ENCODE measurements around the gene CARHSP1. TPM values are rescaled to one million over a fixed set of nuclear protein-coding genes. Genes with fewer than 3 reads are reported as not detected.

The CARHSP1 gene
- total RNA-seq, 3 donors from 2014 or later (not counting 1 experiment from before 2014, with no cell fraction given), result 59.0 to 70.0 (median 60.1) TPM

DNA sequence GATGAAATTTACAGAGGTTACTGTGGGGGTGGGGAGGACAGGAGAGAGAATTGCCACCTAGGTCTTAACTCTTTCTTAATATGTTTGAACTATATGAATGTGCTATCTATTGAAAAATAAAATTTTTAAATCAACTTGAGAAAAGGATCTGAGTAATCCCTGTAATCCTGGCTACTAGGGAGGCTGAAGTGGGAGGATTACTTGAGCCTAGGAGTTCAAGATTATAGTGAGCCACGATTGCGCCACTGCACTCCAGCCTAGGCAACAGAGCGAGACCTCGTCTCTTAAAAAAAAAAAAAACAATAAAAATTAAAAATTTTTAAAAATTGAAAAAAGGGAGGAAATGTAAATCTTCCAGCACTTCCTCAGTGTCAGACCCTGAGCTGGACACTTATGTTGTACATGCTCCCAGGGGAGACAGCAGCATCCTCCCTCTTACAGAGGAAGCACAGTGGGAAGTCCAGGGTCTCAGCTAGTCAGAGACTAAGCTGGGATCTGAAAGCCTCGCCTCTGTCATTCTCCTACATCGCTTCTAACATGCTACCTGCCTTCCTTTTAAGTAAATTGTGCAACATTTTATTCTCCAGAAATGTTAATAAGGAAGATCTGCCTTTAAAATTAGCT, 49.3 kb downstream of the CARHSP1 start:
- 100% methylated on average over 1 of the region's 6 CpGs for WGBS (ENCODE audit: insufficient coverage)
- TF ChIP-seq, protein P1, sequence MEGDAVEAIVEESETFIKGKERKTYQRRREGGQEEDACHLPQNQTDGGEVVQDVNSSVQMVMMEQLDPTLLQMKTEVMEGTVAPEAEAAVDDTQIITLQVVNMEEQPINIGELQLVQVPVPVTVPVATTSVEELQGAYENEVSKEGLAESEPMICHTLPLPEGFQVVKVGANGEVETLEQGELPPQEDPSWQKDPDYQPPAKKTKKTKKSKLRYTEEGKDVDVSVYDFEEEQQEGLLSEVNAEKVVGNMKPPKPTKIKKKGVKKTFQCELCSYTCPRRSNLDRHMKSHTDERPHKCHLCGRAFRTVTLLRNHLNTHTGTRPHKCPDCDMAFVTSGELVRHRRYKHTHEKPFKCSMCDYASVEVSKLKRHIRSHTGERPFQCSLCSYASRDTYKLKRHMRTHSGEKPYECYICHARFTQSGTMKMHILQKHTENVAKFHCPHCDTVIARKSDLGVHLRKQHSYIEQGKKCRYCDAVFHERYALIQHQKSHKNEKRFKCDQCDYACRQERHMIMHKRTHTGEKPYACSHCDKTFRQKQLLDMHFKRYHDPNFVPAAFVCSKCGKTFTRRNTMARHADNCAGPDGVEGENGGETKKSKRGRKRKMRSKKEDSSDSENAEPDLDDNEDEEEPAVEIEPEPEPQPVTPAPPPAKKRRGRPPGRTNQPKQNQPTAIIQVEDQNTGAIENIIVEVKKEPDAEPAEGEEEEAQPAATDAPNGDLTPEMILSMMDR (IDR thresholded peaks at IDR 0.05), result no peak
- no peaks in the 10 kb centered on the region for H3K9me3 ChIP-seq (ENCODE audit: control insufficient read depth, insufficient read depth, low read length)
- H3K27me3 ChIP-seq (ENCODE audit: control insufficient read depth, insufficient read depth, low read length), result no peaks in the 10 kb centered on the region
- H3K27me3 Mint-ChIP-seq (ENCODE audit: low read depth in 2 of 2), result no peaks in the 10 kb centered on the region
- no peak overlapping the region for H3K27ac Mint-ChIP-seq
- H3K4me3 Mint-ChIP-seq, result no peak overlapping the region
- no peak for ATAC-seq
- H3K27ac ChIP-seq (ENCODE audit: low read length), result no peak overlapping the region
- H3K4me1 ChIP-seq (ENCODE audit: control insufficient read depth, insufficient read depth, low read length), result no peaks in the 10 kb centered on the region
- intact Hi-C loops (cut with micrococcal nuclease), result no loop called here
- H3K36me3 Mint-ChIP-seq, result peaks cover 7% of the 10 kb centered on the region
- H3K36me3 ChIP-seq (ENCODE audit: control insufficient read depth, insufficient read depth, low read length), result peaks cover 18% of the 10 kb centered on the region
- no peaks in the 10 kb centered on the region for H3K9me3 Mint-ChIP-seq
- H3K4me1 Mint-ChIP-seq, result peaks cover 14 to 22% of the 10 kb centered on the region in 2 donors
- H3K4me3 ChIP-seq (ENCODE audit: low read length), result no peak overlapping the region
- DNase-seq, result no peak

DNA sequence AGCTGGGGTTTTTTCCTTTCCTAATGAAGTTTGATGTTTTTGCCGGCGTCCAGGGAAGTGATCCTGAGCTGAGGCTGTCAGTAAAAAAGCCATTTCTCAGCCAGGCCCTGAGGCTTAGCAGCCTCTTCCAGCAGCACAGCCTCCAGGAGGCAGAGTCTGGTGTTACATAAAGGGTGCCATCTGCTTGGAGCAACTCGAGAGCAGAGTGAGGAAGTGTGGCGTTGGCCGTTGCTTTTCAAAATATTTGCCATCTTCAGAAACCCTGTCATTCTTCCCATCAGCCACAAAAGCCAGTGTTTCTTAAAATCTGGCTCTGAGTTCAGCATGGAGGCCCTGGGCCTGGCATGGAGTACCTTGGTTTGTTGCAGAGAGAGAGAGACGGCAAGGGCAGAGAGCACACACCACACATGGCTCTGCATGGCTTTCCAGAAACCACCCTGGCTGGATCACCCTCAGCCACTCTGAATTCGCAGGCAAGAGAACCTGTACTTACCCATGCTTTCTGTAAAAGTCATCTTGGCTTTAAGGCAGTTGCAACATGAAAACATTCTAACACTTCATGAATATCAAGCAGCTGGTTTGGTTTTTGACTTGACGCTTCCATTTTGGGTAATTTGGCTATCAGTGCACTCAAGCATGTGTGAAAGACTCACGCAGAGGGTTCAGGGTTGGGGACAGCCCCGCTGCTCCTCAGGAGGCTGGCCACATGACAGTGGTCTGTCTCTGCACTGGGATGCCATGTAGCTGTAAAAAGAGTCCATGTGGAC, 50.1 kb downstream of the CARHSP1 start:
- intact Hi-C loops (cut with micrococcal nuclease), result no loop called here

DNA sequence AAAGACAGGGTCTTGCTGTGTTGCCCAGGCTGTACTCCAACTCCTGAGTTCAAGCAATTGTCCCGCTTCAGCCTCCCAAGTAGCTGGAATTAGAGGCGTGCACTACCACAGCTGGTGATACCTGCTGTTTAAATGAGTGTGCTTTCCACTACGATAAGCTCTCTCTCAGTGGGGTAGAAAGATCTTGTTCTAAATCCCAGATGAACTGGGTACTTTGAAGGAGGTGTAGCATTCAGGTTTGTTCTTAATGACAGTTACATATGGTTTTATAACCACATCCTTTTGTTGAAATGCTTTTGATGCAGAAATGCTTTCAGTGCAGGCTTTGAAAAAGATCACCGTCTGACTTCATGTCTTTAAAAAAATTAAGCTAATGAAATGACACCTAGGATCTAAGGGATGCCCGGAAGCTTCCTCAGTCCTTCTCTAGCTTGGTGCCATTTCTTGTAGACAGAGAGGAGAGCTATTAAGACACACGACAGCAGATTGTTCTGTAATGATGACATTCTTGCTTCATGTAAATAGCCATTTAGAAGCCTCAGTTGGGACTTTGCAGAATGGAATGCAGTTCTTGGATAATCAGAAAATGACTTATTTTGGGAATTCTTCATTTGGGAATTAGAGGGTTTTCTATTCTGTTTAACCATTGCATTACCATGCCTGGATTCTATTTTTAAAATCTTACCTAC, 51.7 kb downstream of the CARHSP1 start:
- ATAC-seq (no peak), DNase-seq (peak in 1 of 2 donors; percentile 43)
- WGBS (ENCODE audit: insufficient coverage), result 52% methylated on average over 6 of the region's 6 CpGs
- no peaks in the 10 kb centered on the region for H3K9me3 Mint-ChIP-seq
- Histone ChIP-seq H3K27ac (ENCODE audit: low read length) (no peak overlapping the region), H3K4me1 (ENCODE audit: control insufficient read depth, insufficient read depth, low read length) (no peaks in the 10 kb centered on the region), H3K9me3 (ENCODE audit: control insufficient read depth, insufficient read depth, low read length) (no peaks in the 10 kb centered on the region), H3K36me3 (ENCODE audit: control insufficient read depth, insufficient read depth, low read length) (peaks cover 42% of the 10 kb centered on the region), H3K4me3 (ENCODE audit: low read length) (no peak overlapping the region), H3K27me3 (ENCODE audit: control insufficient read depth, insufficient read depth, low read length) (no peaks in the 10 kb centered on the region)
- H3K27ac Mint-ChIP-seq, result peak overlapping the region; percentile 53 to 64
- intact Hi-C loops (cut with micrococcal nuclease), result no loop called here
- TF ChIP-seq, protein P1 (IDR thresholded peaks at IDR 0.05), result no peak
- H3K4me1 Mint-ChIP-seq, result peaks cover 7 to 13% of the 10 kb centered on the region in 2 donors
- H3K27me3 Mint-ChIP-seq (ENCODE audit: low read depth in 2 of 2), result no peaks in the 10 kb centered on the region
- peaks cover 9% of the 10 kb centered on the region for H3K36me3 Mint-ChIP-seq
- peak overlapping the region; percentile 6 for H3K4me3 Mint-ChIP-seq

More for the DNA sequence above, 50.1 kb downstream of the CARHSP1 start:
- H3K27me3 Mint-ChIP-seq (ENCODE audit: low read depth in 2 of 2), result no peaks in the 10 kb centered on the region
- H3K4me3 ChIP-seq (ENCODE audit: low read length), result no peak overlapping the region
- H3K4me1 Mint-ChIP-seq, result peaks cover 14 to 22% of the 10 kb centered on the region in 2 donors
- no peaks in the 10 kb centered on the region for H3K9me3 Mint-ChIP-seq
- DNase-seq (no peak), ATAC-seq (no peak)
- TF ChIP-seq, protein P1 (IDR thresholded peaks at IDR 0.05), result no peak
- no peaks in the 10 kb centered on the region for H3K27me3 ChIP-seq (ENCODE audit: control insufficient read depth, insufficient read depth, low read length)
- peaks cover 9% of the 10 kb centered on the region for H3K36me3 Mint-ChIP-seq
- no peak overlapping the region for H3K27ac Mint-ChIP-seq
- peaks cover 26% of the 10 kb centered on the region for H3K36me3 ChIP-seq (ENCODE audit: control insufficient read depth, insufficient read depth, low read length)
- WGBS (ENCODE audit: insufficient coverage), result 77% methylated on average over 10 of the region's 10 CpGs
- no peaks in the 10 kb centered on the region for H3K4me1 ChIP-seq (ENCODE audit: control insufficient read depth, insufficient read depth, low read length)
- no peaks in the 10 kb centered on the region for H3K9me3 ChIP-seq (ENCODE audit: control insufficient read depth, insufficient read depth, low read length)
- H3K27ac ChIP-seq (ENCODE audit: low read length), result no peak overlapping the region
- H3K4me3 Mint-ChIP-seq, result no peak overlapping the region

All from natural killer cell (primary cell).